HEK293T (cell line): ENCODE results near the gene TSN.
A peak's percentile ranks its signal among the peaks of the same experiment; 100 is the strongest.

Experiments used
- CTCF ChIA-PET: fragments of 350-600 bp; formaldehyde crosslinking; extraction: SDS; loops from one replicate; lab custom pipeline; 2021; ENCODE audit warnings: antibody characterized with exemption, inconsistent platforms; lab: Yijun Ruan, JAX
- POLR2A ChIA-PET: fragments of 350-600 bp; formaldehyde crosslinking; extraction: SDS; loops from one replicate; lab custom pipeline; 2020; ENCODE audit warnings: antibody characterized with exemption, inconsistent platforms; lab: Yijun Ruan, JAX
- DNase-seq: peaks from one replicate; pipeline ENCODE4 v3.0.0; 2012; ENCODE audit warnings: mixed read lengths; ENCODE audit errors: extremely low spot score
- ARNT ChIP-seq: fragments of 450-650 bp; IDR thresholded peaks from 2 replicates; pipeline ENCODE4 v1.6.1; 2017; ENCODE audit warnings: mild to moderate bottlenecking
- BHLHE40 ChIP-seq: fragments of 450-650 bp; IDR thresholded peaks from 2 replicates; pipeline ENCODE4 v1.6.1; 2016; ENCODE audit warnings: mild to moderate bottlenecking, moderate library complexity, borderline replicate concordance
- CTBP1 ChIP-seq: fragments of 450-650 bp; IDR thresholded peaks from 2 replicates; pipeline ENCODE4 v1.6.1; 2016; ENCODE audit warnings: borderline replicate concordance
- ELF4 ChIP-seq: fragments of 450-650 bp; IDR thresholded peaks from 2 replicates; pipeline ENCODE4 v1.6.1; 2017; ENCODE audit warnings: antibody characterized with exemption
- FOXA1 ChIP-seq: fragments of 450-650 bp; IDR thresholded peaks from 2 replicates; pipeline ENCODE4 v1.6.1; 2016; ENCODE audit warnings: mild to moderate bottlenecking
- FOXK2 ChIP-seq: fragments of 450-650 bp; IDR thresholded peaks from 2 replicates; pipeline ENCODE4 v1.6.1; 2016; ENCODE audit warnings: mild to moderate bottlenecking
- FOXM1 ChIP-seq: fragments of 450-650 bp; IDR thresholded peaks from 2 replicates; pipeline ENCODE4 v1.6.1; 2017; ENCODE audit warnings: mild to moderate bottlenecking, borderline replicate concordance
- HDGF ChIP-seq: fragments of 450-650 bp; IDR thresholded peaks from 2 replicates; pipeline ENCODE4 v1.6.1; 2017; ENCODE audit warnings: antibody characterized with exemption, borderline replicate concordance
- L3MBTL2 ChIP-seq: fragments of 450-650 bp; conservative IDR thresholded peaks from 2 replicates; pipeline ENCODE4 v1.6.1; 2016; ENCODE audit warnings: mild to moderate bottlenecking
- LEF1 ChIP-seq: fragments of 450-650 bp; IDR thresholded peaks from 2 replicates; pipeline ENCODE4 v1.6.1; 2017; ENCODE audit warnings: mild to moderate bottlenecking, borderline replicate concordance
- NFRKB ChIP-seq: fragments of 450-650 bp; IDR thresholded peaks from 2 replicates; pipeline ENCODE4 v1.6.1; 2016; ENCODE audit warnings: mild to moderate bottlenecking, moderate library complexity
- SP1 ChIP-seq: fragments of 450-650 bp; IDR thresholded peaks from 2 replicates; pipeline ENCODE4 v1.6.1; 2017
- SUZ12 ChIP-seq: fragments of 450-650 bp; IDR thresholded peaks from 2 replicates; pipeline ENCODE4 v1.6.1; 2016; ENCODE audit warnings: mild to moderate bottlenecking
- TARDBP ChIP-seq: fragments of 450-650 bp; IDR thresholded peaks from 2 replicates; pipeline ENCODE4 v1.6.1; 2016
- ZNF384 ChIP-seq: fragments of 450-650 bp; IDR thresholded peaks from 2 replicates; pipeline ENCODE4 v1.6.1; 2016
- TF ChIP-seq, protein P1 (sequence below): fragments of 450-650 bp; IDR thresholded peaks from 2 replicates; pipeline ENCODE4 v1.6.1; 2016

TSN gene

DNA sequence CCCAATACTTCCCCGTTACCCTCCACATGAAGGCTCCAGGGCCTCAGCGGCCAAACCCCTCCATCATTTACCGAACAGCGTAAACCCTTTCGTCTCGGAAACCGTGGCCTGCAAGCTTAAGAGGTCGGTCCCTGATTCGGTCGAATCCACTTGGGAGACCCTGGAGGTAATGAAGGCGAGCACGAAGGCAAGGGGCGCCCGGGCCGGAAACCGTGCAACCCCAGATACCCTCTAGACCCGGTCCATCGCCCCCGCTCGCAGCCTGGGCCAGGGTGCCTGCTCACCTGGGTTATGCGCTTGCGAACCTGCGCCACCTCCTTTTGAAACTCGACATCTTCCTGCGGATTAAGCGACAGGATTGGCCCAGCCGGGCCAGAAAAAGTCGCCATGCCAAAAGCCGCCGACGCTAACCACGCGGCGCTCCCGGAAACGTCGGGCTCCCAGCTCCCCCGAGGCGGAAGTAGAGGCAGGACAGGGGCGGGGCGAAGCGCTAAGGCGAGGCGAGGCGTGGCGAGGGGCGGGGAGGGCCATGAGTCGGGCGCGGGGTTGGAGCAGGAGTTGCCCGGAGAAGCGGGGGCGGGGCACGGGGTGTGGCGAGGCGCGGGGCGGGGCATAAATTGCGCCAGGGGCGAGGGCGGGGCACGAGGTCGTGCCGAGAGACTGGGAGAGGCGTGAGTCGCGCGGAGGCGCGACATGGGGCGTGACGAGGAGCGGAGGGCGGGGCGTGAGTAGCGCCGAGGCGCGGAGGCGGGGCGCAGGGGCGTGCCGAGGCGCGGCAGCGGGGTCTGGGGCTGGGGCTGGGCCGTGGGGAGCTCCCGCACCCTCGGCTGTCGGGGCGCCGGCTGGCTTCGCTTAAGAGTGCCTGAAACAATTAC lies 18.8 kb upstream of the TSN start, which contains the start of gene NIFK:
TSS of gene NIFK (minus strand) at position 414 of the 875 bp plus-strand sequence. CDS start at position 389, 25 bp downstream.
- TF ChIP-seq ELF4, result peak; percentile 81
- TF ChIP-seq L3MBTL2, result peak; percentile 77
- no peak for TF ChIP-seq FOXM1
- POLR2A ChIA-PET, result interaction anchor here (0.6 to 2.9 kb wide), 12 partner anchors 10 to 328 kb away, joined by 3 to 22 read pairs (median 3); partner anchors contain the start of genes CLASP1, RNU4ATAC and TSN
- peak; percentile 99 for DNase-seq
- CTCF ChIA-PET, result interaction anchor here (0.5 to 0.6 kb wide), 2 partner anchors 16 to 49 kb away, joined by 3 to 4 read pairs; no protein-coding TSS in a partner anchor

DNA sequence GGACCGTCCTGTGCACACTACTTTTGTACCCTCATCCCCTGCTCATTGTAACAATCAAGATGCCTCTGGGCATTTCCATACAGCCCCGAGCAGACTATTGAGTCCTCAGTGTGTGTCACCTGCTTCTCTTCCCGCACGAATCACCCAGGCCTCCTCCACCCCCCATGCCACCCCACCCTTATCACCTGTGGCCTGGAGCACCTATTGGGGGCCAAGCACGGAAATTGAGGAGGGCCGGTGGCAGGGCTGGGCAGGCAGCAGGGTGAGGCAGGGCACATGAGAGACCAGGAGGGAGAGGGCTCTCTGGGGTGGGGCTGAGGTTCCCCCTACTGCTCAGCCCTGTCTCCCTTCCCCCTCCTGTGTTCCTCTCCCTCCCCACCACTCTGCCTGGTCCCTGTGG lies 14.5 kb upstream of the TSN start:
- CTCF ChIA-PET, result no interaction called here
- TF ChIP-seq ELF4 (no peak), LEF1 (no peak), L3MBTL2 (no peak), HDGF (no peak), CTBP1 (no peak), SP1 (no peak), FOXA1 (no peak), NFRKB (no peak), BHLHE40 (no peak), ARNT (no peak), ZNF384 (no peak)
- TF ChIP-seq, protein P1, sequence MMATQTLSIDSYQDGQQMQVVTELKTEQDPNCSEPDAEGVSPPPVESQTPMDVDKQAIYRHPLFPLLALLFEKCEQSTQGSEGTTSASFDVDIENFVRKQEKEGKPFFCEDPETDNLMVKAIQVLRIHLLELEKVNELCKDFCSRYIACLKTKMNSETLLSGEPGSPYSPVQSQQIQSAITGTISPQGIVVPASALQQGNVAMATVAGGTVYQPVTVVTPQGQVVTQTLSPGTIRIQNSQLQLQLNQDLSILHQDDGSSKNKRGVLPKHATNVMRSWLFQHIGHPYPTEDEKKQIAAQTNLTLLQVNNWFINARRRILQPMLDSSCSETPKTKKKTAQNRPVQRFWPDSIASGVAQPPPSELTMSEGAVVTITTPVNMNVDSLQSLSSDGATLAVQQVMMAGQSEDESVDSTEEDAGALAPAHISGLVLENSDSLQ, result no peak
- no peak for DNase-seq
- POLR2A ChIA-PET, result no interaction called here

DNA sequence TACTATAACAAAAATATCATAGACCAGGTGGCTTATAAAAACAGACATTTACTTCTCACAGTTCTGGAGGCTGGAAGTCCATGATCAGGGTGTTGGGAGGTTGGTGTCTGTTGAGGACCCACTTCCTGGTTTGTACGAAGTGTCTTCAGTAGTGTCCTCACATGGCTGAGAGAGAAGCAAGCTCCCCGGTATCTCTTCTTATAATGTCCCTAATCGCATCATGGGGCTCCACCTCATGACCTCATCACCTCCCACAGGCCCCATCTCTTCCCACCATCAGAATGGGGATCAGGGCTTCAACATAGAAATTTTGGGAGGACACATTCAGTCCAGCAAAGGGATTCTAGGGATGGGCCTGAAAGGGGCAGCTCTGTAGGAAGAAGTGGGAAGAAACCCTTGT lies 14.0 kb upstream of the TSN start:
- no peak for DNase-seq
- CTCF ChIA-PET, result no interaction called here
- POLR2A ChIA-PET, result no interaction called here

DNA sequence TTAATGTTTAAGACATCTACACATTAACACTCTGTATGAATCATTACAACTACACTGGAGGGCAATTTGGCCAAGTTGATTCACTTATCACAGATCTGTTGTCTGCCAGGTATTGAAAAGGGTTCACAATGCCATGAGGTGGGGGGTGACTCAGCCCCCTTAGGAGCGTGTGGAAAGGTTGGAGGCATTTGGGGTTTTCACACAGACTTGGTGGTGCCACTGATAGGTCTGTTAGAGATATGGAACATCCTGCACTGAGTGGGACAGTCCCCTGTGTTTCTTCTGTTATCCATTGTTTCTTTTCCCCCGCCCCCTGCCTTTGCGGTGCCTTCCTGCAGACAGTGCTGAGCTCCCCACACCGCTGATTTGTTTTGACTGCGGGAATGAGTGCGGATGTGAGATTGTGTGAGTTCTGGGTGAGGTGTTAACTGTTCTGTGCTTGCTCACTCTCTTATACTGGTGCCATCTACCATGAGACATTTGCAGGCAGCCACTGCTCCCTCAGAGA lies 9.3 kb upstream of the TSN start:
- TF ChIP-seq FOXA1 (no peak), ZNF384 (no peak), LEF1 (no peak), ELF4 (no peak), SUZ12 (no peak), TARDBP (no peak), CTBP1 (no peak), FOXK2 (no peak), NFRKB (no peak), L3MBTL2 (no peak), HDGF (no peak)
- TF ChIP-seq, protein P1, result no peak

More for the DNA sequence above, 14.0 kb upstream of the TSN start:
- TF ChIP-seq NFRKB (no peak), CTBP1 (no peak)

DNA sequence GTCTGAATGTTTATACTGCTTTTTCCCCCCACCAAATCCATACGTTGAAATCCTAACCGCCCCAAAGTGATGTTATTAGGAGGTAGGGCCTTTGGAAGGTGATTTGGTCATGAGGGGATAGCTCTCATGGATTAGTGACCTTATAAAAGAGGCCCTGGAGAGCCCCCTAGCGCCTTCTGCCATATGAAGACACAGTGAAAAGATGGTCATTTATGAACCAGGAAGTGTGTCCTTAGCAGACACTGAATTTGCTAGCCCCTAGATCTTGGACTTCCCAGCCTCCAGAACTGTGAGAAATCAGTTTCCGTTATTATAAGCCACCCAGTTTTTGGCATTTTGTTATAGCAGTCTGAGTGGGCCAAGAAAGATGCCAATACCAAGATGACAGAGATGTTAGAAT lies 7.2 kb upstream of the TSN start:
- ChIA-PET POLR2A (no interaction called here), CTCF (no interaction called here)
- DNase-seq, result no peak
- no peak for TF ChIP-seq FOXA1
- no peak for TF ChIP-seq BHLHE40
- TF ChIP-seq SUZ12, result no peak
- no peak for TF ChIP-seq LEF1
- no peak for TF ChIP-seq NFRKB
- no peak for TF ChIP-seq HDGF
- no peak for TF ChIP-seq SP1
- no peak for TF ChIP-seq CTBP1
- no peak for TF ChIP-seq FOXM1
- TF ChIP-seq ZNF384, result no peak
- TF ChIP-seq ELF4, result no peak
- TF ChIP-seq TARDBP, result no peak
- TF ChIP-seq, protein P1, result no peak
- no peak for TF ChIP-seq ARNT
- TF ChIP-seq FOXK2, result no peak
- no peak for TF ChIP-seq L3MBTL2

More for the DNA sequence above, 9.3 kb upstream of the TSN start:
- ChIA-PET CTCF (no interaction called here), POLR2A (no interaction called here)
- no peak for DNase-seq

DNA sequence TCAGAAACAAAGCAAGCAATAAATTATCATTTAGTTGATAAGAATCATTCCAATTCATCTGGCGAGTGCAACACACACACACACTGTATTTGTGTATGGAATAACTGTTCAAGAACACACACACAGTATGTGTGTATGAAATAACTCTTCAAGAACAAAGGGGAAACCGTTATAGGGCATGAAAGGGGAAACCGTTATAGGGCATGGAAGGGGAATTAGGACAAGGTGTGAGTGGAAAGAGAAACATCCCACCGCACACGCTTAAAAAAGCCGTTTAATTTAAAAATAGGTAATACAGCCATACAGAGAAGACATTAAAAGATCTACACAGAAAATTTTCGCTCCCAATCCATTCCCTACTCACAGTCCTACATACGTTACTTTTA lies 607 bp upstream of the TSN start:
- TF ChIP-seq FOXM1 (no peak), ELF4 (no peak), SUZ12 (no peak), TARDBP (no peak)
- ChIA-PET CTCF (no interaction called here), POLR2A (interaction anchor here (1.4 to 1.6 kb wide), 2 partner anchors 14 to 19 kb away, joined by 3 to 8 read pairs; partner anchors contain the start of gene NIFK)
- DNase-seq, result no peak
